NCI-H1105 (cell line): ENCODE measurements around the gene CYB561D1.

Source experiments
- DNase-seq: peaks from one replicate; lab custom pipeline; 2025; lab: John Stamatoyannopoulos, UW

CYB561D1 gene

GRCh38 chr1:109501644-109502363, 7.9 kb downstream of the CYB561D1 start:
- DNase-seq, result no peak

- DNase-seq, result no peak
Observed at GRCh38 chr1:109502364-109502851, 8.5 kb downstream of the CYB561D1 start.

- DNase-seq, result no peak
Observed at GRCh38 chr1:109503935-109504334, 10.0 kb downstream of the CYB561D1 start.

- no peak for DNase-seq
Observed at GRCh38 chr1:109504974-109505373, 11.1 kb downstream of the CYB561D1 start.

GRCh38 chr1:109508001-109508872, 14.3 kb downstream of the CYB561D1 start:
- no peak for DNase-seq

- DNase-seq, result no peak
Observed at GRCh38 chr1:109508873-109509175, 14.9 kb downstream of the CYB561D1 start.

- DNase-seq, result peak; percentile 65
Observed at GRCh38 chr1:109509176-109510134, 15.6 kb downstream of the CYB561D1 start, which contains the start of gene AMIGO1. TSS of gene AMIGO1 (minus strand) at chr1:109509727. CDS start at chr1:109508912, 815 bp downstream.

GRCh38 chr1:109513110-109513710, 19.3 kb downstream of the CYB561D1 start:
- peak; percentile 14 for DNase-seq

- no peak for DNase-seq
Observed at GRCh38 chr1:109514846-109515245, 21.0 kb downstream of the CYB561D1 start.

GRCh38 chr1:109516872-109517271, 23.0 kb downstream of the CYB561D1 start:
- DNase-seq, result no peak

GRCh38 chr1:109517337-109517736, 23.4 kb downstream of the CYB561D1 start:
- DNase-seq, result no peak

- DNase-seq, result no peak
Observed at GRCh38 chr1:109521002-109521951, 27.4 kb downstream of the CYB561D1 start.

- DNase-seq, result no peak
Observed at GRCh38 chr1:109522026-109522425, 28.1 kb downstream of the CYB561D1 start.

GRCh38 chr1:109523706-109524105, 29.8 kb downstream of the CYB561D1 start:
- DNase-seq, result no peak

- no peak for DNase-seq
Observed at GRCh38 chr1:109527098-109527811, 33.4 kb downstream of the CYB561D1 start.

GRCh38 chr1:109527846-109528695, 34.2 kb downstream of the CYB561D1 start:
- DNase-seq, result no peak

GRCh38 chr1:109528712-109529111, 34.8 kb downstream of the CYB561D1 start:
- no peak for DNase-seq

GRCh38 chr1:109529881-109530456, 36.1 kb downstream of the CYB561D1 start:
- DNase-seq, result peak; percentile 39
